ENCODE measurements around the gene GALNT11.
A peak's percentile ranks its signal among the peaks of the same experiment; 100 is the strongest.

GALNT11 gene

DNA sequence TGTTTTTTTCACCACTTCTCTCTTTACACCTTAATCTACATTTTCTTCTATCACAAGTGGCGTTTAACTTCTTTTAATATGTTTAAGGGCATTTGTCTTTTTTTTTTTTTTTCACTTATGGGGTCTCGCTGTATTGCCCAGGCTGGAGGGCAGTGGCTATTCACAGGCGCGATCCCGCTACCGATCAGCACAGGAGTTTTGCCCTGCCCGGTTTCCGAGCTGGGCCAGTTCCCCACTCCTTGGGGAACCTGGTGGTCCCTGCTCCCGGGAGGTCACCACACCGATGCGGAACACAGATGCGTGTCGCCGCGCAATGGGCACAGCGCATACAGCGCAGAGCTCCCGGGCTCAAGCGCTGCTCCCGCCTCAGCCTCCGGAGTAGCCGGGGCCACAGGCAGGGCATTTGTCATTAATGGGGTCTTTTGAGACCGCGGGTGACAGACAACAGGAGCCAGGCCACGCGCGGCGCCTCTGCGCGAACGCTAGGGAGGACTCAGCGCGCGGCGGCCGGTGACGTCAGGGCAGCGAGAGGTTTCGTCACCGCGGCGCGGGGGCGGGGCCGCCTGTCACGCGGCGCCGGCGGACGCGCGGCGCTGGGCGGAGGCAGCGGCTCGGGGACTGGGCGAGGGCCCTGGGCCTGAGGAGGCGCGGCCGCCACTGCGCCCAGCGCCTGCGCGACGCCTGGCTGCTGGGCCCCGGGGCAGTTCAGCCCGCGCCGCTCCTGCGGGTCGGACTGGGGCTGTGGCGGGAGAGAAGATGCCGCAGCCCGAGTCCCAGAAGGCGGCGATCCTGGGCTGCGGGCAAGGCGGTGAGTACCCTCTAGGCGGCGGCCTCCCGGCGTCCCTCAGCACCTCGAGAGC, at the start of gene GALNT11:
GALNT11 (plus strand) TSS at position 598 of the 860 bp plus-strand sequence. CDS start 68,554 bp downstream, outside the sequence.
- Mint-ChIP-seq H3K9me3 (no peaks in the 10 kb centered on the region), H3K27me3 (no peaks in the 10 kb centered on the region), H3K4me3 (peak within 1 kb of the TSS; percentile 86), H3K36me3 (peaks cover 21% of the 10 kb centered on the region), H3K4me1 (peaks cover 29% of the 10 kb centered on the region), H3K27ac (peak within 1 kb of the TSS; percentile 80)
- peak; percentile 98 for ATAC-seq

DNA sequence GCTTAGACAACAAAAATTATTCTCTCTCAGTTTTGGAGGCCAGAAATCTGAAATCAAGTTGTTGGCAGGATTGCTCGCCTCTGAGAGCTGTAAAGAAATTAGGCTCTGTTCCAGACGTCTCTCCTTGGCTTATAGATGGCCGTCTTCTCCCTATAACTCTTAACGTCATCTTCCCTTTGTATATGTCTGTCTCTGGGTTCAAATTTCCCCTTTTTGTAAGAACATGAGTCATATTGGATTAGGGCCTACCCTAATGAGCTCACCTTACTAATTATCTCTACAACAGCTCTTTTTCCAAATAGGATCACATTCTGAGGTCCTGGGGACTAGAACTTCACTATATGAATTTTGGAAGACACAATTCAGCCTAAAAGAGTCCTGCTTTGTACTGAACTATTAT, 46.9 kb upstream of the GALNT11 start:
- ATAC-seq = no peak
- no peak overlapping the region for H3K4me3 Mint-ChIP-seq
- peaks cover 6% of the 10 kb centered on the region for H3K9me3 Mint-ChIP-seq
- peaks cover 7% of the 10 kb centered on the region for H3K36me3 Mint-ChIP-seq
- peaks cover 20% of the 10 kb centered on the region for H3K27me3 Mint-ChIP-seq
- no peaks in the 10 kb centered on the region for H3K4me1 Mint-ChIP-seq
- no peak overlapping the region for H3K27ac Mint-ChIP-seq

DNA sequence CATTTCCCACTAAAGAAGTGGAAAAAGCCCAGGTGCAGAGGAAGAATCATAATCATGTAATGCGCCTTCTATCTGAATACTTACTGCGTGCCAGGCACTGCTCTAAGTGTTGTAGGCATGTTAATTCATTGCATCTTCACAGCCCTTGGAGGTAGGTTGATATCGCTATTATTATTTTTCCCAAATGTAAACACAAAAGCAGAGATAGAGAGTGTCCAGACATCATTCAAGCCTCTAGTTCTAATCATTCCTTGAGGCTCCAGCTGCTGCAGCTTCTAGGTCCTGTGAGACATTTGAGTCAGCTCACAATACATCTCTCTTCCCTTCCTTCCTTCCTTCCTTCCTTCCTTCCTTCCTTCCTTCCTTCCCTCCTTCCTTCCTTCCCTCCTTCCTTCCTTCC, 44.3 kb upstream of the GALNT11 start:
- H3K27me3 Mint-ChIP-seq = peaks cover 22% of the 10 kb centered on the region

GRCh38 chr7:151982806-151983205, 42.7 kb upstream of the GALNT11 start:
- Mint-ChIP-seq H3K4me1 (no peaks in the 10 kb centered on the region), H3K27me3 (peaks cover 30% of the 10 kb centered on the region), H3K36me3 (no peaks in the 10 kb centered on the region), H3K4me3 (no peak overlapping the region), H3K9me3 (no peaks in the 10 kb centered on the region), H3K27ac (no peak overlapping the region)
- ATAC-seq = no peak

More for the DNA sequence above, 44.3 kb upstream of the GALNT11 start:
- no peak for ATAC-seq
- no peaks in the 10 kb centered on the region for H3K4me1 Mint-ChIP-seq
- H3K36me3 Mint-ChIP-seq = no peaks in the 10 kb centered on the region
- H3K4me3 Mint-ChIP-seq = no peak overlapping the region
- no peaks in the 10 kb centered on the region for H3K9me3 Mint-ChIP-seq
- no peak overlapping the region for H3K27ac Mint-ChIP-seq

- no peak for ATAC-seq
- no peaks in the 10 kb centered on the region for H3K4me1 Mint-ChIP-seq
- no peak overlapping the region for H3K4me3 Mint-ChIP-seq
- H3K9me3 Mint-ChIP-seq = no peaks in the 10 kb centered on the region
- H3K36me3 Mint-ChIP-seq = no peaks in the 10 kb centered on the region
- H3K27ac Mint-ChIP-seq = no peak overlapping the region
- peaks cover 34% of the 10 kb centered on the region for H3K27me3 Mint-ChIP-seq
These were observed 40.9 kb upstream of the GALNT11 start for GRCh38 chr7:151984612-151985011.

GRCh38 chr7:151987748-151988529, 37.5 kb upstream of the GALNT11 start:
- H3K4me1 Mint-ChIP-seq = no peaks in the 10 kb centered on the region
- H3K36me3 Mint-ChIP-seq = no peaks in the 10 kb centered on the region
- H3K4me3 Mint-ChIP-seq = no peak overlapping the region
- H3K9me3 Mint-ChIP-seq = no peaks in the 10 kb centered on the region
- H3K27ac Mint-ChIP-seq = no peak overlapping the region
- ATAC-seq = peak; percentile 37
- peaks cover 48% of the 10 kb centered on the region for H3K27me3 Mint-ChIP-seq

- H3K27me3 Mint-ChIP-seq = peaks cover 58% of the 10 kb centered on the region
- H3K4me1 Mint-ChIP-seq = no peaks in the 10 kb centered on the region
- no peaks in the 10 kb centered on the region for H3K36me3 Mint-ChIP-seq
- H3K4me3 Mint-ChIP-seq = no peak overlapping the region
- no peaks in the 10 kb centered on the region for H3K9me3 Mint-ChIP-seq
- ATAC-seq = peak; percentile 87
- no peak overlapping the region for H3K27ac Mint-ChIP-seq
These were observed 33.1 kb upstream of the GALNT11 start for GRCh38 chr7:151992375-151992774.

DNA sequence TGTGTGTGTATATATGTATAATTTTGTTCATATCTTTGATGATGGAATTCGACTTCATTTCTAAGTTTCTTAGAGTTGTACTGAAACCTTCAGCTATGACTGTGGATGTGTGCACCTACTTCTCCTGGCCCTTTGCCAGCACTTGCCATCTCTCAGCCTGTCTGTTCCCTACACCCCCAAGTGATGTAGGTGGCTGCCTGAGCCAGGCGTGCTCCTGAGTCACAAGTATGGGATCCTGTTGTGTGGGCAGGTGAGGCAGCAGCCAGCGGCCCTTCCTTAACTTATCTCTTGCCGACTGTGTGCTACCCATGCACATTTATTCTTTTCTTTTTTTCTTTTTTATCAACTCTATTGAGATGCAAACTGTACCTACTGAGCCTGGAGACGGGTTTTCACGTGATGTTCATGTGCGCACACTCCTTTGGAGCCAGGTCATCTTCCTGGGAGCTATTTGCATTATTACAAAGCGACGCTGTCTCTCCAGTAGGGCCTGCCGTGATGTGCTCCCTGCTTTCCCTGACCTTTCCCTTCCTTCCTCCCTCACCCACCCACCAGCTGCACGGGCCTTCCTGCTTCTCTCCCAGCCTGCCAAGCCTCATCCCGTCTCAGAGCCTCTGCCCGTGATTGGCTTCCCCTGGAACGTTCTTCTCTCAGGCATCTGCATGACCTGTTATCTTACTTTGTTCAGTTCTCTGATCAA, 31.3 kb upstream of the GALNT11 start:
- Mint-ChIP-seq H3K9me3 (no peaks in the 10 kb centered on the region), H3K27me3 (peaks cover 50% of the 10 kb centered on the region), H3K36me3 (no peaks in the 10 kb centered on the region), H3K4me1 (no peaks in the 10 kb centered on the region), H3K4me3 (no peak overlapping the region), H3K27ac (no peak overlapping the region)
- ATAC-seq = no peak

- no peak for ATAC-seq
- peaks cover 29% of the 10 kb centered on the region for H3K27me3 Mint-ChIP-seq
- H3K36me3 Mint-ChIP-seq = no peaks in the 10 kb centered on the region
- H3K27ac Mint-ChIP-seq = no peak overlapping the region
- no peaks in the 10 kb centered on the region for H3K9me3 Mint-ChIP-seq
- no peaks in the 10 kb centered on the region for H3K4me1 Mint-ChIP-seq
- H3K4me3 Mint-ChIP-seq = no peak overlapping the region
These were observed 25.9 kb upstream of the GALNT11 start for GRCh38 chr7:151999424-152000090.

- no peak for ATAC-seq
- H3K4me1 Mint-ChIP-seq = no peaks in the 10 kb centered on the region
- no peak overlapping the region for H3K4me3 Mint-ChIP-seq
- H3K9me3 Mint-ChIP-seq = no peaks in the 10 kb centered on the region
- H3K36me3 Mint-ChIP-seq = no peaks in the 10 kb centered on the region
- H3K27me3 Mint-ChIP-seq = peaks cover 23% of the 10 kb centered on the region
- H3K27ac Mint-ChIP-seq = no peak overlapping the region
These were observed 25.3 kb upstream of the GALNT11 start for GRCh38 chr7:152000191-152000590.

- H3K4me3 Mint-ChIP-seq = no peak overlapping the region
- no peak overlapping the region for H3K27ac Mint-ChIP-seq
- no peak for ATAC-seq
- H3K36me3 Mint-ChIP-seq = no peaks in the 10 kb centered on the region
- H3K27me3 Mint-ChIP-seq = peaks cover 22% of the 10 kb centered on the region
- no peaks in the 10 kb centered on the region for H3K4me1 Mint-ChIP-seq
- H3K9me3 Mint-ChIP-seq = no peaks in the 10 kb centered on the region
These were observed 19.1 kb upstream of the GALNT11 start for GRCh38 chr7:152006336-152006735.

- Mint-ChIP-seq H3K36me3 (no peaks in the 10 kb centered on the region), H3K27ac (no peak overlapping the region), H3K4me3 (no peak overlapping the region), H3K9me3 (peaks cover 5% of the 10 kb centered on the region), H3K27me3 (peaks cover 35% of the 10 kb centered on the region), H3K4me1 (no peaks in the 10 kb centered on the region)
- ATAC-seq = no peak
These were observed 13.6 kb upstream of the GALNT11 start for GRCh38 chr7:152011860-152012259.

- H3K36me3 Mint-ChIP-seq = no peaks in the 10 kb centered on the region
- H3K4me3 Mint-ChIP-seq = no peak overlapping the region
- no peaks in the 10 kb centered on the region for H3K4me1 Mint-ChIP-seq
- no peak for ATAC-seq
- peaks cover 34% of the 10 kb centered on the region for H3K27me3 Mint-ChIP-seq
- peaks cover 5% of the 10 kb centered on the region for H3K9me3 Mint-ChIP-seq
- no peak overlapping the region for H3K27ac Mint-ChIP-seq
These were observed 12.2 kb upstream of the GALNT11 start for GRCh38 chr7:152013230-152013629.

GRCh38 chr7:152013974-152014373, 11.5 kb upstream of the GALNT11 start:
- Mint-ChIP-seq H3K27ac (no peak overlapping the region), H3K4me3 (no peak overlapping the region), H3K9me3 (peaks cover 5% of the 10 kb centered on the region), H3K4me1 (no peaks in the 10 kb centered on the region), H3K36me3 (no peaks in the 10 kb centered on the region), H3K27me3 (peaks cover 27% of the 10 kb centered on the region)
- no peak for ATAC-seq

DNA sequence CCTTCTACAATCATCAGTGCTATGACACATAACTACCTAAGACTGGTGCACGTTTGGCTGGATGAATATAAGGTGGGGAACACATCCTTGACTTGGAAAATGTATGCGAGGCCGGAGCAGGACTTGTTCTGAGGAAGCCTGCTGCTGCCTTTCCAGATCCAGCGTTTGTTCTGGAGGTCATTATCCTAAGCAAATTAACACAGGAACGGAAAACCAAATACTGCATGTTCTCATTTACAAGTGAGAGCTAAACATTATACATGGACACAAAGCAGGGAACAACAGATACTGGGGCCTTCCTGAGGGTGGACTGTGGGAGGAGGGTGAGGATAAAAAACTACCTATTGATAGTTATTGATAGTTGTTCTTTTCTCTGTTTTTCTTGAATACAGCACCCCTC, 10.8 kb upstream of the GALNT11 start:
- Mint-ChIP-seq H3K4me3 (no peak overlapping the region), H3K27ac (no peak overlapping the region), H3K27me3 (peaks cover 27% of the 10 kb centered on the region), H3K4me1 (no peaks in the 10 kb centered on the region), H3K9me3 (peaks cover 5% of the 10 kb centered on the region), H3K36me3 (no peaks in the 10 kb centered on the region)
- ATAC-seq = no peak

All from stimulated activated memory B cell treated with anti-CD40 and anti-IgM and Interleukin-4, amounts not matched to agents 10 μg/mL and 1 μg/mL and 100 μg/mL, for 72 hours (primary cell).